Measurements from ENCODE around the gene SVEP1.

- TF ChIP-seq ZFP3 (CRISPR knock-in tag; IDR thresholded peaks at IDR 0.05) (no peak), CREB5 (CRISPR knock-in tag; IDR thresholded peaks at IDR 0.05; ENCODE audit: low read depth) (no peak), TSHZ2 (CRISPR knock-in tag; IDR thresholded peaks at IDR 0.05) (no peak)
These were observed 187.6 kb downstream of the SVEP1 start for GRCh38 chr9:110391826-110392485.

All from SK-N-SH treated with all-trans-retinoic acid at 6 μM for 48 hours (cell line).